Measurements from ENCODE around the gene NF1.
"Not testable (repeated sequence)": the region's sequence is repeated elsewhere in the genome, so short reads cannot be mapped to it uniquely, and the experiment has no call there.

The NF1 gene

DNA sequence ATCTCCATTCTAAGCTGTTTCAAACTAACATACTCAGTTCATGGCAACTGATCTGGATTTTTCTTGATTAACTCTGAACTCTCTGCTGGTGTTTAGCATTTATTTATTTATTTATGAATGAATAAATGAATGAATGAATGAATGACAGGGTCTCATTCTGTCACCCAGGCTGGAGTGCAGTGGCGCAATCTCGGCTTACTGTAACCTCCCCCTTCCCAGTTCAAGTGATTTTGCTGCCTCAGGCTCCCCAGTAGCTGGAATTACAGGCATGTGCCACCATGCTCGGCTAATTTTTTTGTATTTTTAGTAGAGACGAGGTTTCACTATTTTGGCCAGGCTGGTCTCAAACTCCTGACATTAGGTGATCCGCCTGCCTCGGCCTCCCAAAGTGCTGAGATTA, 62.1 kb downstream of the NF1 start:
- H3K27ac Mint-ChIP-seq; ATAC-seq (replicated peaks); H3K9me3 Mint-ChIP-seq; H3K4me3 Mint-ChIP-seq; H3K4me1 Mint-ChIP-seq; DNase-seq; H3K27me3 Mint-ChIP-seq: not testable (repeated sequence)
- H3K36me3 Mint-ChIP-seq: peaks cover 7 to 25% of the 10 kb centered on the region in 2 donors

DNA sequence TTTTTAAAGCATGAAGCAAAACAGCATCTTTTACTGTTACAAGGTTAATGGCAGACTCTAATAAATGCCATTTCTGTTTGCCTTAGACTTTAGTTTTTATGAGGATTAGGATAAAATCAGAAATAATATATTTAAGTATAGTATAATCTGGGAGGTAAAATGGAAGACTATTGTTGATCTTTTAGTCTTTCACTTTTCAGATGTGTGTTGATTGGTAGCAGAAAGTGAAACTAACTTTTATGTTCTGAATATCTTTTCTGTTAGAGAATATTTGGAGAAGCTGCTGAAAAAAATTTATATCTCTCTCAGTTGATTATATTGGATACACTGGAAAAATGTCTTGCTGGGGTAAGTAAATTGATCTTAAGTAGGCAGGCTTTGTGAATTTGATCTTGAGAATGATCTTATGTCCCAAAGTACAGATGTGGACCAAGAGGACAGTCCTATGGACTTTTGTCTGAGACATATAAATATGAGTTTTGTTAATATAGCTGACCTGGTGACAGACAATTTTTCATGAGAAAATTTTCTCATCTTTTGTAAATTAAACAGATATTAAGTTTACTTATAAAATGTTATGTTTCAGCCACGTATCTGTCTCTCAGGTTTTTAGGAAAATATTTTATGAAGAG, 64.1 kb downstream of the NF1 start:
- Mint-ChIP-seq H3K4me3 (peak overlapping the region in 1 of 2 donors; percentile 21), H3K27ac (no peak overlapping the region), H3K4me1 (no peaks in the 10 kb centered on the region), H3K9me3 (no peaks in the 10 kb centered on the region), H3K36me3 (peaks cover 5 to 21% of the 10 kb centered on the region in 2 donors), H3K27me3 (no peaks in the 10 kb centered on the region)
- no peak for DNase-seq
- no peak for ATAC-seq (replicated peaks)

DNA sequence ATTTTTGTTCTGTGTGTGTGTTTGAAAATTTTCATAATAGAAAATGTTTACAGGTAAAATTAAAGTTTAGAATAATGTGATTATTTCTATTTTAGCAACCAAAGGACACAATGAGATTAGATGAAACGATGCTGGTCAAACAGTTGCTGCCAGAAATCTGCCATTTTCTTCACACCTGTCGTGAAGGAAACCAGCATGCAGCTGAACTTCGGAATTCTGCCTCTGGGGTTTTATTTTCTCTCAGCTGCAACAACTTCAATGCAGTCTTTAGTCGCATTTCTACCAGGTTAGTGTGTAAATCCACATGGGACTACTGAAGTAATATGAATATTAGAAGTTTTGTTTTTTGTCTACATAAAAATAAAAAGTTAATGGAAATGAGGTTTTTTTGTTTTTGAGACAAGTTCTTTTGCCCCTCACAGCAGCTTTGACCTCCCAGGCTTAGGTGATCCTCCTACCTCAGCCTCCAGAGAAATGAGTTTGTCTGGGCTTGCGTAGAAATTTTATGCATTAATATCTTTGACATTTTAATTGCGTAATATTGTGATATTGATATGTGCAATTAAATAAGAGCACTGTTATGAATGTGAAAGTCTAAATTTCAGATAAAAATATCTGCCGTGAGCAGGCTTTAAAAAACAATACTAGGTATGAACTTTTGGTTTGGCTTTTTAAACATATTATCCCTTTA, 68.5 kb downstream of the NF1 start:
- ATAC-seq (replicated peaks) (no peak), DNase-seq (no peak)
- H3K27me3 Mint-ChIP-seq: no peaks in the 10 kb centered on the region
- no peaks in the 10 kb centered on the region for H3K9me3 Mint-ChIP-seq
- no peak overlapping the region for H3K4me3 Mint-ChIP-seq
- H3K27ac Mint-ChIP-seq: no peak overlapping the region
- H3K36me3 Mint-ChIP-seq: peaks cover 0 to 8% of the 10 kb centered on the region in 2 donors
- H3K4me1 Mint-ChIP-seq: no peaks in the 10 kb centered on the region

DNA sequence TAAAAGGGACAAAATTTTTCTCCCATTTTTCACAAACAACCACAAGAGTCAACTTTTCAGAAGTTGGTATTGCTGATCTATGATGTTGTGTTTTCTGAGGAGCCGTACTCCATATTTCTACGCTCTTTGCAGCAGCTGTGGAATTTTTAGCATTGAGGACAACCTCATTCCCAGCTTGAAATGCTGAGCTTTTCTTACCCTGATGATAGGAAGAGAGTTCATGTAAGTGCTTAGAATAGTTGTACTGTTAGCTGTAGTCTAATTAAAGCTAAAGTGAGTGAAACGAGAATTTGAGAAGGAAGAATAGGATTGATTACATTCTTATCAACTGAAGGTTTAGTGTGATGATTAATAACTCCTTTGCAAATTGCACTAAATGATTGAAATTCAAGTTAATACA, 72.3 kb downstream of the NF1 start:
- no peaks in the 10 kb centered on the region for H3K9me3 Mint-ChIP-seq
- no peak for ATAC-seq (replicated peaks)
- H3K36me3 Mint-ChIP-seq: peaks cover 0 to 17% of the 10 kb centered on the region in 2 donors

DNA sequence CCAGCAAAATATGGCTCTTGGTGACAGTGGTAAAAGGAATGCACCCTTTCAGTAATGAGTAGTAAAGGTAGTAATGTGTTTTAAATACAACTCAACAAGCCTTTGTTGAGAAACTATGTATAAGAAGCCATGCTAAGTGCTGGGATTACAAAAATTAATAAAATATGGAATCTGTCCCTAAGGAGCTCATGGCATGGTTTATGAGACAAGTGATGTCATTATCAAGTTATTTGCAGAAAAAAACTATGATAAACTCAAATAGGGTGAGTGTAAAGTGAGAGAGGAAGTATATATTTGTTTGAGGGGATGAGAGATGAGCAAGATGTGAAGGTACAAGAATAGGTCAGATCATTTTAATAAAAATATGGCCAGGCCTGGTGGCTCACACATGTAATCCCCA, 76.9 kb downstream of the NF1 start:
- no peaks in the 10 kb centered on the region for H3K9me3 Mint-ChIP-seq
- H3K4me1 Mint-ChIP-seq: no peaks in the 10 kb centered on the region
- no peak overlapping the region for H3K27ac Mint-ChIP-seq
- peaks cover 0 to 21% of the 10 kb centered on the region in 2 donors for H3K36me3 Mint-ChIP-seq
- H3K27me3 Mint-ChIP-seq: no peaks in the 10 kb centered on the region
- ATAC-seq (replicated peaks) (no peak), DNase-seq (no peak)
- H3K4me3 Mint-ChIP-seq: no peak overlapping the region

More for the DNA sequence above, 72.3 kb downstream of the NF1 start:
- no peak overlapping the region for H3K27ac Mint-ChIP-seq
- no peak overlapping the region for H3K4me3 Mint-ChIP-seq
- H3K27me3 Mint-ChIP-seq: no peaks in the 10 kb centered on the region
- H3K4me1 Mint-ChIP-seq: no peaks in the 10 kb centered on the region
- no peak for DNase-seq

DNA sequence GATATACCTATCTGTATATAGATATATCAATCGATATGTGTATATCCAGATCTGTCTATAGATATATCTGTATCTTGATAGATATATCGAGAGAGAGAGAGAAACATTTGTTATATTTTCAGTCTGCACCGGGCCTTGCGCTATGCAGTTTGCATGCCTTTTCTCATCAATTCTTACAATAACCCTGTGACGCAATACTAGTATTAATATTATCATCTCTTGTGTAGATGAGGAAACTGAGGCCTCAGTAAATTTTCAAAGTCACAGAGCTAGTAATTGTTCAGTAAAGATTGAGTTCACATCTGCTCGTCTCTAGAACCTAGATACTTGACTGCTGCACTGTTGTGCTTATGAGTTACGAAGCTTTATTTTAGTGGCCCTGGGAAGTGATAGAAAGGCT, 77.6 kb downstream of the NF1 start:
- Mint-ChIP-seq H3K27me3 (no peaks in the 10 kb centered on the region), H3K9me3 (no peaks in the 10 kb centered on the region), H3K4me1 (no peaks in the 10 kb centered on the region), H3K4me3 (no peak overlapping the region), H3K27ac (no peak overlapping the region), H3K36me3 (peaks cover 0 to 28% of the 10 kb centered on the region in 2 donors)
- ATAC-seq (replicated peaks) (no peak), DNase-seq (no peak)

DNA sequence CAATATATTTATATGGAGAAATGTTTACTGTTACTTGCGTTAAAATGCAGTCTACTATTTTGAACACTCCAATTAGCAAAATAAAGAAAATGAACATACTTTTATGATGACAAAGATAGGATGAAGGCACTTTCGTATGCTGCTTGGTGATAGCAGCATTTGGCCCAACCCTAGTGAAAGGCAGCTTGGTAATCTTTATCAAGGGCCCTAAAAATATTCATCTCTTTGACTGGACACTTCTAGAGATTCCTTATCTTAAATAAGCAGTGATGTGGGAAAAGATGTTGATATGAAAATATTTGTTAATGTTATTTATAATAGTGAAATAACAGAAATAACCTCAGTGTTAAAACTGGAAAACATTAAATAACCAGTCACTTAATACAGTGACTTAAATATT, 79.4 kb downstream of the NF1 start:
- no peak overlapping the region for H3K4me3 Mint-ChIP-seq
- ATAC-seq (replicated peaks): no peak

DNA sequence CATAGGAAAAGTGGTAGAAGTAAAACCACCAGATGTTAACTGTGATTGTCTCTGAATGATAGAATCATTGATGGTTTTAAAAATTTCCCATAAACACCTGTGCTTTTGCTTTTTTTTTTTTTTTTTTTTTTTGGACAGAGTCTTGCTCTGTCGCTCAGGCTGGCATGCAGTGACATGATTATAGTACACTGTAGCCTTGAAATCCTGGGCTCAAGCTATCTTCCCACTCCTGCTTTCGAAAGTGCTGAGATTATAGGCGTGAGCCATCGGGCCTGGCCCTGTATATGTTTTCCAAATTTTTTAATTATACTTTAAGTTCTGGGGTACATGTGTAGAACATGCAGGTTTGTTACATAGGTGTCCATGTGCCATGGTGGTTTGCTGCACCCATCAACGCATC, 80.5 kb downstream of the NF1 start:
- no peak for ATAC-seq (replicated peaks)
- peaks cover 0 to 24% of the 10 kb centered on the region in 2 donors for H3K36me3 Mint-ChIP-seq
- H3K4me3 Mint-ChIP-seq: no peak overlapping the region
- no peaks in the 10 kb centered on the region for H3K27me3 Mint-ChIP-seq
- no peak overlapping the region for H3K27ac Mint-ChIP-seq
- peaks cover 0 to 2% of the 10 kb centered on the region in 2 donors for H3K4me1 Mint-ChIP-seq
- DNase-seq: no peak
- no peaks in the 10 kb centered on the region for H3K9me3 Mint-ChIP-seq

More for the DNA sequence above, 79.4 kb downstream of the NF1 start:
- H3K36me3 Mint-ChIP-seq: peaks cover 0 to 27% of the 10 kb centered on the region in 2 donors
- peaks cover 0 to 2% of the 10 kb centered on the region in 2 donors for H3K4me1 Mint-ChIP-seq
- no peak for DNase-seq
- no peaks in the 10 kb centered on the region for H3K9me3 Mint-ChIP-seq
- H3K27me3 Mint-ChIP-seq: no peaks in the 10 kb centered on the region
- no peak overlapping the region for H3K27ac Mint-ChIP-seq

DNA sequence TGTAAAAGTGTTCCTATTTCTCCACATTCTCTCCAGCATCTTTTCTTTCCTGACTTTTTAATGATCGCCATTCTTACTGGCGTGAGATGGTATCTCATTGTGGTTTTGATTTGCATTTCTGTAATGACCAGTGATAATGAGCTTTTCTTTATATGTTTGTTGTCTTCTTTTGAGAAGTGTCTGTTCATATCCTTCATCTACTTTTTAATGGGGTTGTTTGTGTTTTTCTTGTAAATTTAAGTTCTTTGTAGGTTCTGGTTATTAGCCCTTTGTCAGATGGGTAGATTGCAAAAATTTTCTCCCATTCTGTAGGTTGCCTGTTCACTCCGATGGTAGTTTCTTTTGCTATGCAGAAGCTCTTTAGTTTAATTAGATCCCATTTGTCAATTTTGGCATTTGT, 81.4 kb downstream of the NF1 start:
- H3K4me3 Mint-ChIP-seq; H3K27ac Mint-ChIP-seq; DNase-seq; H3K27me3 Mint-ChIP-seq; H3K9me3 Mint-ChIP-seq; H3K4me1 Mint-ChIP-seq; ATAC-seq (replicated peaks): not testable (repeated sequence)
- H3K36me3 Mint-ChIP-seq: peaks cover 0 to 22% of the 10 kb centered on the region in 2 donors

DNA sequence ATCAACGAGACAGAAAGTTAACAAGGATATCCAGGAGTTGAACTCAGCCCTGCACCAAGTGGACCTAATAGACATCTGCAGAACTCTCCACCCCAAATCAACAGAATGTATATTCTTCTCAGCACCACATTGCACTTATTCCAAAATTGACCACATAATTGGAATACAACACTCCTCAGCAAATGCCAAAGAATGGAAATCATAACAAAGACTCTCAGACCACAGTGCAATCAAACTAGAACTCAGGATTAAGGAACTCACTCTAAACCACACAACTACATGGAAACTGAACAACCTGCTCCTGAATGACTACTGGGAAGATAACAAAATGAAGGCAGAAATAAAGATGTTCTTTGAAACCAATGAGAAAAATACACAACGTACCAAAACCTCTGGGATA, 84.2 kb downstream of the NF1 start:
- H3K36me3 Mint-ChIP-seq: peaks cover 9 to 28% of the 10 kb centered on the region in 2 donors
- not testable (repeated sequence) for H3K27me3 Mint-ChIP-seq; DNase-seq; ATAC-seq (replicated peaks); H3K27ac Mint-ChIP-seq; H3K9me3 Mint-ChIP-seq; H3K4me3 Mint-ChIP-seq; H3K4me1 Mint-ChIP-seq

DNA sequence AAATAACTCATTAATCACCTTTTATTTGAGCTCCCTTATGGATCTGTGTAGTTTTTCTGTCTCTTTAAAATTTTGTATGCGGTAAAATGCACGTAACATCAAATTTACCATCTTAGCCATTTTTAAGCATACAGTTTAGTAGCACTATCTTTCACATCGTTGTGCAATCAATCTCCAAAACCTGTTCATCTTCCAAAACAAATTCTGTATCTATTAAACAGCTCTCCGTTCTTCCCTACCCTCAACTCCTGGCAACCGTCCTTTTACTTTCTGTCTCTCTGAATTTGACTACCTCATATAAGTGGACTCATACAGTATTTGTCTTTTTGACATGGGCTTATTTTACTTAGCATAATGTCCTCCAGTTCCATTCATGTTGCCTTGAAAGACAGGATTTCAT, 100.5 kb downstream of the NF1 start:
- peaks cover 0 to 2% of the 10 kb centered on the region in 2 donors for H3K9me3 Mint-ChIP-seq
- no peak overlapping the region for H3K4me3 Mint-ChIP-seq
- no peak for DNase-seq
- no peak overlapping the region for H3K27ac Mint-ChIP-seq
- ATAC-seq (replicated peaks): no peak
- H3K4me1 Mint-ChIP-seq: no peaks in the 10 kb centered on the region
- H3K36me3 Mint-ChIP-seq: peaks cover 13 to 14% of the 10 kb centered on the region in 2 donors
- no peaks in the 10 kb centered on the region for H3K27me3 Mint-ChIP-seq

DNA sequence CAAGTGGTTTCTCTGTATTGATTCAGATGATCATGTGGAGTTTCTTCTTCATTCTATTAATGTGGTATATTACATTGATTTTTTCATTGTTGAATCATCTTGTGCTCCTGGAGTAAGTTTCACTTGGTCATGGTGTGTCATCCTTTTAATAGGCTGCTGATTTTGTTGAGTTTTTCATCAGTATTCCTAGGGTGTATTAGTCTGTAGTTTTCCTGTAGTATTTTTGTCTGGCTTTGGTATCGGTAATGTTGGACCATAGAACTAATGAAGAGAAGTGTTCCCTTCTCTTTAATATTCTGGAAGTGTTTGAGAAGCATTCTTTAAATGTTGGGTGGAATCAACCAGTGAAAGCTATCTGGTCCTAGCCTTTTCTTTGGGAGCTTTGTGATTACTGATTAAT, 103.2 kb downstream of the NF1 start:
- DNase-seq (no peak), ATAC-seq (replicated peaks) (no peak)
- peaks cover 10 to 14% of the 10 kb centered on the region in 2 donors for H3K36me3 Mint-ChIP-seq
- H3K27ac Mint-ChIP-seq: no peak overlapping the region
- H3K4me1 Mint-ChIP-seq: no peaks in the 10 kb centered on the region
- no peaks in the 10 kb centered on the region for H3K27me3 Mint-ChIP-seq
- peaks cover 0 to 2% of the 10 kb centered on the region in 2 donors for H3K9me3 Mint-ChIP-seq
- no peak overlapping the region for H3K4me3 Mint-ChIP-seq

DNA sequence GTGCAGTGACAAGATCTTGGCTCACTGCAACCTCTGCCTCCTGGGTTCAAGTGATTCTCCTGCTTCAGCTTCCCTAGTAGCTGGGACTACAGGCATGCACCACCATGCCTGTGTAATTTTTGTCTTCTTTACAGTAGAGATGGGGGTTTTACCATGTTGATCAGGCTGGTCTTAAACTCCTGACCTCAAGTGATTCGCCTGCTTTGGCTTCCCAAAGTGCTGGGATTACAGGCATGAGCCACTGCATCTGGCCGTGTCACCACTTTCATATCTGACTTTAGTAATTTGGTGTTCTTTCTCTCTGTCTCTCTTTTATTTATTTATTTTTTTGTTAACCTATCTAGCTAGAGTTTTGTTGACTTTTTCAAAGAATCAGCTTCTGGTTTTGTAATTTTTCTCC, 103.9 kb downstream of the NF1 start:
- H3K27me3 Mint-ChIP-seq; DNase-seq; H3K4me1 Mint-ChIP-seq; H3K9me3 Mint-ChIP-seq; H3K27ac Mint-ChIP-seq; H3K4me3 Mint-ChIP-seq; ATAC-seq (replicated peaks): not testable (repeated sequence)
- peaks cover 7 to 10% of the 10 kb centered on the region in 2 donors for H3K36me3 Mint-ChIP-seq

DNA sequence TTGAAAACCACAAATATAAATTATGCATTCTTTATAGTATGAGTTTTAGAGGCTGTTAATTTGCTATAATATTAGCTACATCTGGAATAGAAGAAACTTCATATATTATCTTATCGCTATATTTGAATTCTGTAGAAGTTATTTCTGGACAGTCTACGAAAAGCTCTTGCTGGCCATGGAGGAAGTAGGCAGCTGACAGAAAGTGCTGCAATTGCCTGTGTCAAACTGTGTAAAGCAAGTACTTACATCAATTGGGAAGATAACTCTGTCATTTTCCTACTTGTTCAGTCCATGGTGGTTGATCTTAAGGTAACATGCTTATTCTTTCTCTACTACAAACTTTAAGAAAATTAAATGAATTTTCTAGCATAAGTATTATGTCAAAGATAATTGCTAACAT, 105.5 kb downstream of the NF1 start:
- ATAC-seq (replicated peaks): no peak
- Mint-ChIP-seq H3K27me3 (no peaks in the 10 kb centered on the region), H3K4me3 (no peak overlapping the region), H3K27ac (no peak overlapping the region), H3K9me3 (peaks cover 0 to 2% of the 10 kb centered on the region in 2 donors), H3K4me1 (no peaks in the 10 kb centered on the region), H3K36me3 (peaks cover 5 to 6% of the 10 kb centered on the region in 2 donors)
- DNase-seq: no peak

DNA sequence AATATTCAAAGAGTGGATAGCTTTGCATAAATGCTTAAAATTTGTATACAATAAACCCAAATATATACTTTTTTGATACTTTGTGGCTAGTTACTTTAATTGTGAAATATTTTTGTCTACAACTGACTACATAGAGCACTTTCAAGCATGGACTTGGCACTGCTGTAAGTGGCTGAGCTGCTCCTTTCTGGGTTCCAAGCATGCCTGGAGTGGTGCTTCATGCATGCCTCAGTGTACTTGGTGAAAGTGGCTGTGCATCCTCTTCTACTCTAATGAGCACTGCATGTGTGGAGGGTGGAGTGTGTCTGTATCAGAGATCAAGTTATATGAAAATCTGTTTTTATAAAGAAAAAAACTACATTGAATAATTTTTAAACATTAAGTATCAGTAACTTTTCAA, 108.2 kb downstream of the NF1 start:
- DNase-seq: no peak
- Mint-ChIP-seq H3K27ac (no peak overlapping the region), H3K9me3 (no peaks in the 10 kb centered on the region), H3K27me3 (no peaks in the 10 kb centered on the region), H3K4me3 (no peak overlapping the region), H3K36me3 (peaks cover 3 to 8% of the 10 kb centered on the region in 2 donors), H3K4me1 (no peaks in the 10 kb centered on the region)
- no peak for ATAC-seq (replicated peaks)

Measured in stimulated activated naive B cell treated with anti-CD40 and anti-IgM and Interleukin-4, amounts not matched to agents 10 μg/mL and 1 μg/mL and 100 μg/mL, for 72 hours (primary cell).